HG02588 (cell line): ENCODE results near the gene PRKAR1B.

Experiments
- ATAC-seq: cut with Tn5 transposase; IDR thresholded peaks from one replicate; pipeline ENCODE4 v1.9.1; 2021; ENCODE audit warnings: mild to moderate bottlenecking, moderate library complexity; ENCODE audit not compliant: unreplicated experiment

The PRKAR1B gene

DNA sequence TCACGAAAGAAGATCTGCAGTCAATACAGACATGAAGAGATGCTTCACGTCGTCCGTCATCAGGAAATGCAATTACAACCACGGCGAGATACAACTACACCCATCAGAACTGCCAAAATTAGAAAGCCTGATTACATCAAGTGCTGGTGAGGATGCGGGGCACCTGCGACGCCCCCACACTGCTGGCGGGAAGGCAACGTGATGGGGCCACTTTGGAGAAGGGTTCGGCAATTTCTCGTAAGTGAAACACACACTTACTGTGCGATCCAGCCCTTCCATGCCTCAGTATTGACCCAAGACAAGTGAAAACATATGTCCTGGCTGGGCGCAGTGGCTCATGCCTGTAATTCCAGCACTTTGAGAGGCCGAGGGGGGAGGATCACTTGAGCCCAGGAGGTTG, 181.6 kb downstream of the PRKAR1B start:
- no peak for ATAC-seq

DNA sequence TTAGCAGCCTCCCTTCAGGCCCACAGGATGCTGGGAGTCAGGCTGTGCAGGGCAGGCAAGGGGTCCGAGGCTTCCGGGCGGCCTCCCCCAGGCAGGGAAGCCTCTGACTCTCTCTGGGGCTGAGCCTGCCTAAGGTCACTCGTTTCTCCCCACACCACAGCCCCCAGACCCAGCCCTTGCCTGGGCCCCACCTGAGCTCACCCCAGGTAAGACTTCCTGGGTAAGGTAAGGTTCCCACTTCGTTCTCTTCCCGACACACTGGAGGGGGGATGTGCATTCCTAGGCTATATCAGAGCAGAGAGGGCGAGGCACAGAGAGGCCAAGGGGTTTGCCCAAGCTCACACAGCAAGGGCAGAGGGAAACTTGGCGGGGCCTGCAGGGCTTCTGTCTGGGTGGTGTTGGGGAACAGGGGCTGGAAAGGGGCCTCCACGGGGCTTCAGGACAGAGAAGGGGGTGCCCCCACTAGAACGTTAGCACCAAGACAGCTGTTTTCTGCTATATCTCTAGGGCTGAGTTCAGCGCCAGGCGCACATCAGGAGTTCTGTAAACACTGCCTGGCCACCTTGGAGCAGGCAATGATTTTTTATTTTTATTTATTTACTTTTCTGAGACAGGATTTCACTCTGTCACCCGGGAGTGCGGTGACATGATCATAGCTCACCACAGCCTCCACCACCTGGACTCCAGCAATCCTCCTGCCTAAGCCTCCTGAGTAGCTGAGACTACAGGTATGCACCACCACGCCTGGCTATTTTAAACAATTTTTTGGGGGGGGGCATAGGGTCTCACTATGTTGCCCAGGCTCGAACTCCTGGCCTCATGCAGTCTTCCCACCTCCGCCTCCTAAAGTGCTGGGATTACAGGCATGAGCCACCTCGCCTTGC, 182.5 kb downstream of the PRKAR1B start:
- no peak for ATAC-seq

DNA sequence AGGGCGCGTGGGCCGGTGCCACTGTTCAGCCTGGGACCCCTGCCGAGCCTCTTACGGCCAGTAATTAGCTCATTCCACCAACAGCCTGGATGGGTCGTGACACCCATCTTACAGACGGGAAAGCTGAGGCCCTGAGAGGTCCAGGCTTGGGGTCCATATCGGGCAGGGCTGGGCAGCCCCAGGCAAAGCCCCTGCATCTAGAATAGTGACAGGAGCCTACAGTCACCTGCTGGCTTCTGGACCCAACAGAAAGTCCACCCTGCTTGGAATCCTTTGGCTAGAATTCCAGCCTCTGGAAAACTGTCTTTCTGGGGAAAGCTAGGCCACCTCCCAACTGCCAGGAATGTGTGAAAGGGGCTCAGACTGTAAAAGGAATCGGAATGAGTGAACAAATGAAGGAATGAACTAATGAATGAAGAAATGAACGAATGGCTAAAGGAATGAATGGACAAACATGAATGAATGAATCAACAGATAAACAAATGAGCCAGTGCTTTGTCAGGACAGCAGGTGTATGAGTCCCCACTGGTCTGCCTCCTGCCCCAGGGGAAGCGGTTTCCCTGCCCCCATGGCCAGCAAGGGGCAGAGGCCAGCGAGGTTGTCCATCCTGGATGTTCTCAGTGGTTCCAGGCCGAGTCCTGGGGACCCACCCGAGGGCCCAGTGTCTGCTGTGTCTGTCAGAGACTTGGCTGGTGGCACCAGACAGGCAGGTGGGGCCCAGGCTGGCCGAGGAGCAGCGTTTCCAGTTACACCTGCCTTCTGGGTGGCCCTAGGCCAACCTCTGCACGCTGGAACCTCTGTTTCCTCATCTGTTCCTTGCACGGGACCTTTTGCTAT, 183.4 kb downstream of the PRKAR1B start:
- no peak for ATAC-seq

DNA sequence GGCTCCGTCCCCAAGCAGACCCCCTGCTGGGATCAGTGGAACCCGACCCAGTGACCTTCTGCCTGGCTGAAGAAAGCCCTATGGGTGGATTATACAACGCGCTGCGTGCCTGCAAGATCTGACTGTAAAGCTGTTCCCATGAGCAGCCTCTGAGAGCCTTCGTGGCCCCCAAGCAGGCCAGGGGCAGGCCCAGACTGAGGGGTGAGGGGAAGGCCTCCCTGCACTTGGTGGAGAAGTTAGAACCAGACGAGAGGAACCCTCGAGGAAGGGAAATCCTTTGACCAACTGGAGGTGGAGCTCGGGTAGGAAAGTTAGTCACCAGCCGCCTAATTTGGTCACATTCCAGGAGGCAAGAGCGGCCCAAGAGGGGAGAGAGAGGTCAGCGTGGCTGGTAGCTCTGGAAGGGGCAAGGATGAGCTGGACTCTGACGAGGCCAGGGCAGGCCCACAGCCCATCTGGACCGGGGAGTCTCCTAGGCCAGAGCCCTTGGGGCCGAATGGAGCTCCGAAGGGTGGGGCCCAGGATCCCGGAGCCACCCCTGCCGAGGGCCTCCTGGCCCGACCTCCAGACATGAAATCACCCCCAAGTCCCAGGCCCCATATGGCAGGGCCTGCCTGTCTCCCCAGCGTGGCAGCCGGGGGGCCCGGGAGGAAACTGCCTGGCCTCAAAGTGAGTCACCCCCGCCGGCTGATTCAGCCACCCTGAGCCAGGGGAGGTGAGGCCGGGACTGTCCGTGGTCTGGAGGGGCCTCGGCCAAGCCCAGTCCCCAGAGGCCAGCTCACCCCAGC, 184.2 kb downstream of the PRKAR1B start:
- ATAC-seq, result no peak

DNA sequence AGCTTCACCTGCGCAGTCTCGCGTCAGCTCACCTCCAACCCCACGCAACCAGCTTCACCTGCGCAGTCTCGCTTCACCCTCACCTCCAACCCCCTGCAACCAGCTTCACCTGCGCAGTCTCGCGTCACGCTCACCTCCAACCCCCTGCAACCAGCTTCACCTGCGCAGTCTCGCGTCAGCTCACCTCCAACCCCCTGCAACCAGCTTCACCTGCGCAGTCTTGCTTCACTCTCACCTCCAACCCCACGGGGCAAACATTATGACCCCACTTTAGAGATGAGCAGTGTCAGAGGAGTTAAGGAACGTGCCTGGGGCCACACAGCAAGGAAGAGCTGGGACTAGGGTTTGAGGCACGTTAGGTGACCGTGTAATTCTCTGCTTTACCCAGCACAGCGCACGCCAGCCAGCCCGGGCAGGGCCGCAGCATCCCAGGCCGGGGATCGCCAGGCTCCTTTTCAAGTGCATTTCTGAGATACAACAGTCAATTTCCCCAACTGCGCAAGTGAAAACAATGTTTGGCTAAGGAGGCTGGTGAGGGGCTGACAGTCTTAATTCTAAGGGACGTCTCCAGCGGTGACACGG, 184.9 kb downstream of the PRKAR1B start:
- no peak for ATAC-seq

DNA sequence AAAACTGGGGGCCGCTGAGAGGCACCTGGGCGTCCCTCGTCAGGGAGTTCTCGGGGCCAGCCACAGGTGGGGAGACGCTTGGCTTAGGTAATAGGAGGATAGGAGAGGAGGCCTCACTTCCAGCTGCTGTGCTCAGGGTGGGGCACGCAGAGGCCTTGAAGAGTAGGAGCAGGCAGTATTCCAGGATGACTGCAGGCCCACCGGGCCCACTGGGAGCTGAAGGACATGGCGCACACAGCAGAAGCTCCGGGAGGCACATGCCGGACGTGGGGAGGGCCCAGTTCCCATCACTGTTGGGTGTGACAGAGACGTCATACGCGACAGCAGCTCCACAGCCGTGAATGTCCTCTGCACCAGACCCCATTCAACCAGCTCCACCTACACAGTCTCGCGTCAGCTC, 185.4 kb downstream of the PRKAR1B start:
- no peak for ATAC-seq

DNA sequence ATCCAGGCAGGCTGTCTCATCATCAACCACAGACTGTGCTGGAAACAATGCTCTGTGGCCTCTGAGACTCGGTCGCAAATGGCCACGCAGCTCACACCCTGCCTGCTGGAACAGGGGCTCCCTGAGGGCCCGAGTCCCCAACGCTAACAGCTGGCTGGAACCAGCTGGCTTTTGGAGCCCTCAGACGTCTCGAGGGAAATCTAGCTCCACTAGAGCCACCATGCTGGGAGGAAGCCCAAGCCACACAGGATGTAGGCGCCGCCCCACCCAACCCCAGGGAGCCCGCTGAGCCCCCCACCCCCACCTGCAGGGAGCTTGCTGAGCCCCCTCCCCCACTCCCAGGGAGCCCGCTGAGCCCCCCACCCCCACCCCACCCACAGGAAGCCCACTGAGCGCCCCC, 186.1 kb downstream of the PRKAR1B start:
- ATAC-seq, result no peak

DNA sequence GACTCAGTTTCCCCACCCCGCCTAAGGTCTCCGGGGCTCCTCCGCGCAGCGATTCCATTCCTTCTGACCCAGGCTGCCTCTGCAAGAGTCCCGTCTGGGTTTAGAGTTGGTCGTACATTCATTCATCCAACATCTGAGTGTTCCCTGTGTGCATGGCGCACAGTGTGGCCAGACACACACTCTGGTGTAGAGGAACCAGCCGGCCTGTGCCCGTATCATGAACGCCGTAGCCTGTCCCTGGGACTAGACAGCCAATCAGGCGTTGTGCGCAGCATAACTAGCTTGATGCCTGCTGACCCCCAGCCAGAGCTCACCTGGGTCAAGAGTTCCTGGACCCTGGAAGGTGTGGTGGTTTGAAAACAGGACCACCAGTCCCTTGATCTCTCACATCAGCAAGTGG, 186.5 kb downstream of the PRKAR1B start:
- no peak for ATAC-seq

DNA sequence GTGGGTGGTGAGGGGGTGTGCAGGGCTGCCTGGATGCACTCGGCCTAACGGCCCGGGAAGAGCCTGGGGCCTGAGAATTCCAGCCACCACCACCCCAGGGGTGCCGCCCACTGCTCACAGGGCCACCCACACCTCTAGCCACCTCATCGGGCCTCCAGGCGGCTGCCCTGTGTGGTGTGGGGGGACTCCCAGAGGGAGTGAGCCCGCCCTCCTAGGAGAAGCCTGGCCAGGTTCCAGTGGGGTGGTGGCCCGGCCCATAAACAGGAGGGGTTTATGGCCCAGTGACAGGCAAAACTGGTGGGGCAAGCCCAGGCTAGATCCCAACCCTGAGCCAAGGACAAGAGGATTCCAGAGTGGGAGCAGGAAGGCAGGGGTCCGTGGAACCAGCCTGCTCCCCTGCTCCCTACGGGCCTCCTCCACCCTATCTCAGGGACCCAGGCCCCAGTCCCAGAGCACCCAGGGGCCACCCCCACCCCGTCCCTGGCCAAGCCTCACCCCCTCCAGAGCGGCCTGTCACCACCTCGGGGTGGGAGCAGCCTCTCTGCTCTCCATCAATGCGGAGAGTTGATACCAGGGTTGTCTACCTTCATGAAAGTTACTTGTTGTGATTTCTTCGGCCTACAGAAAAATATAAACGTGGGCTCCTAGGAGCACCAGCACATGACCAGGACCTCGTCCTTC, 187.2 kb downstream of the PRKAR1B start:
- no peak for ATAC-seq

DNA sequence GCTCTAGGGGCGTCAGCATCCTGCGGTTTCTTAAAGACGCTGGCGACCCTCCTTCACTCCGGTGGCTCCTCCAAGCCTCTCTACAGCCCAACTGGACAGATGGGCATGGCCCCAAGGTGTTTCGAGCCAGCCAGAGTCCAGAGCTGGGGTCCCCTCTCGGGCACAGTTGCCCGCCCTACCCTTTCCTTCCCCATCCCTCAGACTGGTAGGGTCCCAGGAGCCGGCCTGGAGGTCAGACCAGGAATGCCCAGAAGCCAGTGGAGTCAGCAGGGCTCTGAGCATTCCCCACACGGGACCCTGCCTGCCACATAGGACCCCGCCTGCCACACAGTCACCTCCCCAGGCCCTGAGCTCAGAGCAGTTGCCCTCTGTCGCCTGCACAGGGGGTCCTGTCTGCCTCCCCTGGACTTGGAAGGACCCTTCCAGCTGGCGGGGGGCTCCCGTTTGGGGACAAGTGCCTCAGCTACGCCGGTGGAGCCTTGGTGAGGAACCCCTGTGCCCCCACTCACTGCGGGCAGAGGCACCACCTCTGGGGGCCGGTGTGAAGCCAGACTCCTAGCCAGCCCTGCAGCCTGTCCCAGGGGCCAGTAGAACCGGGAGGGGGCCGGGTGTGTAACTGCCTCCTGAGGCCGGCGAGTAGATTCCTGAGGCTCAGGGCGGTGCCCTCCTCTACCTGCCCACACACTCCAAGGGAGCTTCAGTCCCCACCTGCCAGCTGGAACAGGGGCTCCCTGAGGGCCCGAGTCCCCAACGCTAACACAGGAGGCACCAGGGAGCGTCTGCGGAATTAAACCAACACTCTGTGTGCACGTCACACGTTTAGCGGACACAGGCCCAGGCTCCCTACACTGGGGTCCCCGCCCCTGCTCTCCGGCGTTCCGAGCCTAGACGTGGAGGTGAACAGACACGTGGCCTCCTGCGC, 188.1 kb downstream of the PRKAR1B start:
- no peak for ATAC-seq

DNA sequence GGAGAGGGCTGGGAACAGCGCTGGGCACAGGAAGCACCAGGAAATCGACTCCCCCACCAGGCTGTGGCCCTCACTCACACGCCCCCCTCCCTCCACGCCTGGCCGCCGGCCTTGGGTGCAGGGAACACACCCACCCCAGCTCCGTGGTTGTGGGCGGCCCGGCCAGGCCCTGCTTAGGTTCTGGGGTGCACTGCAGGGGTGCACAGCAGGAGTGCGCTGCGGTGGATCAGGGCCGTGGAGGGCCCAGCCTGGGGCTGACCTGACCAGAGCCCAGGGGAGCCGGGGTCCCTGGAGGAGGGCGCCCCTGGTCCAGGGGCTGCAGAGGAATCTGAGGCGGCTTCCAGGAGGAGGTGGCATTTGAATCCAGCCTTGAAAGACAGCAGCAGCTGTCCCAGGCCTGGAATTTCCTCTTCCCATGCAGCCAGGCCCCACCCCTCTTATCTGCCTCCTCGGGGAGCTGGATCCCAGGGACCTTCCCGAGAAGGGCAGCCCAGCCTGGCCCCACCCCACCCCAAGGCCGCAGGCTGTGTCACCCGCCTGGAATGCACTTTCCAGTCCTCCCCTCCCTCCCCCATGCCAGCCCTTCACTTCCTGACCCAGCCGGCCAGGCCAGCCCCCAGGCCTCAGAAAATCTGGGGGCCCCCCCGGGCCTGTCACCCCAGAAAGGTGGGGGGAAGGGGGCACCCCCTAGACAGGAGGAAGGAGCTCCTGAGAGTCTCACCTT, 189.0 kb downstream of the PRKAR1B start:
- ATAC-seq, result no peak

DNA sequence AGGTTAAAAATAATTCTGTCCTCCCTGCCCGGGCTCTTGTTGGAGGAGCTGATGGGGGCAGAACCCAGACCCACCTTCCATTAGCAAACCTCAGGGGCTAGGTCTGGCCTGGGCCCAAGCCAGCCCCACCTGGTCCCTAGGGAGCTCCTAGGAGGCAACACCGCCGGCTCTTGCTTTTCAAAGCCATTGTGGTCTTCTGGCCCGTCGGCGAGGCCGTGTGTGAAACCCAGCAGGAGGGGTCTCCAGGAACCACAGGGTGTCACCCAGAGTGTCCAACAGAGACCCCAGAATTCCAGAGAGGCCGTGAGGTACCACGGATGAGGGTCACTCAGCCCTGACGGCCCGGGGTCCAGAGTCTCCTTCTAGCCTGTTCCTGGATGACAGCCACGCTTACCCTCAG, 190.8 kb downstream of the PRKAR1B start:
- ATAC-seq, result no peak

DNA sequence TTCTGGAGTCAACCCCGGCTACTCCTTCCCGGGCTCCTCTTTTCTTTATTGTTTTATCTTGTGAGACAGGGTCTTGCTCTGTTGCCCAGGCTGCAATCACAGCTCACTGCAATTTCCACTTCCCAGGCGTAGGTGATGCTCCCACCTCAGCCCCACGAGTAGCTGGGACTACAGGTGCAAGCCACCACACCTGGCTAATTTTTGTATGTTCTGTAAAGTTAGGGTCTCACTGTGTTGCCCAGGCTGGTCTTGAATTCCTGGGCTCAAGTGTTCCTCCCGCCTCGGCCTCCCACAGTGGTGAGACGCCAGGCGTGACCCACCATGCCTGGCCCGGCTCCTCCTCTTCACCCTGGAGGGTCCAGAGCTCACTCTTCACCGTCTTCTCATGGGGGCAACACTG, 192.1 kb downstream of the PRKAR1B start:
- ATAC-seq, result no peak

DNA sequence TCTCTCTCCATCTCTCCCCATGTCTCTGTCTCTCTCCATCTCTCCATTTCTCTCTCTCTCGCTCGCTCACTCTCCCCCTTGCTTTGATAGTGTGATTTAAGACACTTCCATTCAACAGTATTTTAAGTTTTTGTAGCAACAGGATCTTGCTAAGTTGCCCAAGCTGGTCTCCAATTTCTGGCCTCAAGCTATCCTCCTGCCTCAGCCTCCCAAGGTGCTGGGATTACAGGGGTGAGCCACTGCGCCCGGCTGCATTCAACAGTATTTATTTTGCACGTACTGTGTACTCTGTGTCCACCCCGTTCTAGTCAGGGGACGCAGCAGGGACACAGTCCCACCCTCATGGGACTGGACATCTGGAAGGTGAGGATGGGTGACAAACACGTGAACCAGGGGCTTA, 193.0 kb downstream of the PRKAR1B start:
- no peak for ATAC-seq

DNA sequence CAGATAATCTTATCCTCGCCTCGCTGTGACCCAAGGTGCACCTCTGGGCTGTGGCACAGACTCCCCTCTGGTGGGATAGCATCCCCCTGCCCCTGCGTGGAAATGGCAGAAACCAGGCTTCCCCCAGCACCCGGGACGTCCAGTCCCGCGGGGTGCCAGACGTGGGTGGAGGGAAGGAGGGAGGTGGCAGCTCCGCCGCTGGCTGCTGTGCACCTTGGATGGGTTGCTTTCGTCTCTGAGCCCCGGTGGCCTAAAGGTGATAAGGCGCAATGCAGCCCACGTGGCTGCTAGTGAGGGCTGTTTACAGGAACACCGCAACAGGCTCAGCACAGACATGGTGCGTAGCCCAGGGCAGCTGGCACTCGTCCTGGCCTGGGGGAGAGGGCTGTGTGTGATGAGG, 193.8 kb downstream of the PRKAR1B start:
- no peak for ATAC-seq

DNA sequence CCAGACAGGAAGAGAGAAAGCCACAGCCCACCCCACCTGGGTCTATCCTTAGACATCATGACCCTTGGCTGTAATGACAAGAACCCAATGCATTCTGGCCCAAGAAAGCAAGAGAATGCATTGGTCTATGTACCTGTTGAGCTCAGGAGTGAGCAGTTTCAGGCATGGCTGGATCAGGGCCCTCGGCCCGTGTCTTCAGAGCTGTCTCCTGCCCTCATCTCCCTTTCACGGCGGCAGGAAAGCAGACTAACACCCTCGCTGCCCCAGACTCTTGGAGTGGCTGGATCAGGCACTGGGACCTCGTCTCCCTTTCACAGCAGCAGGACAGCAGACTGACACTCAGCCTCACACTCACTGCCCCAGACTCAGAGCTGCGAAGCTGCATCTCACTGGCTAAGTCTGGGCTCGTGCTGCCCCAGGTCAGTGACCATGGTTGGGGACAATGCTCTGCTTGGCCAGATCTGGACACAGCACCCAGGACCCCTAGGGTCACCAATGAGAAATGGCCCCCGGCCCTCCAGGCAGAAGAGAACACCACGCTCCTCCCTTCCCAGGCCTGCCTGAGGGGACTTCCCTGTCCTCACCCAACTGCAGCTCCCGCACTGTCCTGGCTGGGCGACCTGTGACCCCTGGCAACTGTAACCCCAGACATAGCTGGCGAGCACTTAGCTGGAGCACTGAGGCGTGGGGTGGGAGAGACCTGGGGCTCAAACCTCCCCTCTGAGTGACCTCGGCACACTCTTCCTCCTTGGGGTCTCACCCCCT, 194.5 kb downstream of the PRKAR1B start:
- no peak for ATAC-seq

DNA sequence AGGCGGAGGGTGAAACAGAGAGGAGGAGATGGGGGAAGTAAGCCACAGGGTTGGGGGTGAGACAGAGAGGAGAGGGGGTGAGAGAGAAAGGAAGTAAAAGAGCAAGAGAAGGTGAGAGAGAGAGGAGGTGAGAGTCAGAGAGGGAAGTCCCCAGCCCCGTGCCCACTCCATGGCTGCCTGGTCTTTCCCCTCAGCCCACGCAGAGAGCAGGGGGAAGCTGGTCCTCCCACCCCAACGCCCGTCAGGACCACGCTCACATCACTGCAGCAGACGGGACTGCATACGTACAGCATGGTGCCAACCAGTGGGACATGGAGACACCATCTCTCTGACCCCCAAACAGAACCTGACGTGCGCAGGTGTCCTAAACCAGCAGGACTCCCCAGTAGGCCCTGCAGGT, 195.3 kb downstream of the PRKAR1B start:
- no peak for ATAC-seq

DNA sequence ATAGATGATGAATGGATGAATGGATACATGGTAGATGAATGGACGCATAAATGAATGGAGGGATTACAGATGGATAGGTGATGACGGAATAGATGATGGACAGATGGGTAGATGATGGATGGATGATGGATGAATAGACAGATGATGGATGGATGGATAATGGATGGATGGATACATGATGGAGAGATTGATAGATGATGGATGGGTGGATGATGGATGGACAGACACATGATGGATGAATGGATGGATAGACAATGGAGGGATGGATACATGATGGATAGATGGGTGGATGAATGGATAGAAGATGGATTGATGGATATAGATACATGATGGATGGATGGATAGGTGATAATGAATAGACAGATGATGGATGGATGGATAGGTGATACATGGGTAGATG, 198.6 kb downstream of the PRKAR1B start:
- no peak for ATAC-seq
